ENCODE measurements around the gene CHKB.
"Not testable (repeated sequence)": the region's sequence is repeated elsewhere in the genome, so short reads cannot be mapped to it uniquely, and the experiment has no call there.

CHKB gene

DNA sequence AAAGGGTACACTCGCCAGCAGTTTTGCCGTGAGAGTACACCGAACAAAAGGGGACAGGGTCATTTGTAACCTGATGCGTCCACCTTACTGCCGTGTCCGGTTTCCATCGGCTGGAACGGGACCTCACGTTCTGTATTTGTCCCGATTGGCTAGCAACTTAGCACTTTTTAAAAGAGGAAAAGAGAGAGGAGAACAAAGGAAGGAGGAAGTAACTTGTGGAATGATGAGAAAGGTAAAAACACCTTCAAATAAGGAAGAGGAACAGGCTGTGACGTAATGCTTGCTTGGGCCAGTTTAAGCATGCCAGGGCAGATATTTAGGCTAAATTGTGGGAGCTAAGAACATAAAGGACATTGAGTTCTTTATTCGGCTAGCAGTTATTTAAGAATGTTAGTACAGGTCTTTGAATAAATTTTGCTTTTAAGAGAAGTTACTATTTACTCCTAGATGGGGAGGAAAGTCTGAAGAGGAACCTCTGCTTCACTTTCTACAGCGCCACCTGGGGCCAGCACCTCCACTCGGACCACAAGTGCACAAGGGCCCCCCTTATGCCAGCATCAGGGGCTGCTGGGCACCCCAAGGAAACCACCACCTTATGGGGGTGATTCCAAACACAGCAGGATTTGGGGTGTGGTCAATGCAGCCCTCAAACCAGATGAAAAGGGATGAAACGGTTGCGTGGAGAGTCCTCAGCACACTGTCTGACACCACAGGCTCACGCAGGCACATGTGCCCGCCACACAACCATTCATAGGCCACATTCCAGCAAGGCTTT is 39.5 kb upstream of the CHKB start:
- peaks cover 47% of the 10 kb centered on the region for H3K4me1 Mint-ChIP-seq (ENCODE audit: low read depth)
- peak overlapping the region; percentile 81 for H3K27ac Mint-ChIP-seq

GRCh38 chr22:50621356-50621880 is 38.8 kb upstream of the CHKB start:
- Mint-ChIP-seq H3K27ac (peak overlapping the region; percentile 81), H3K36me3 (ENCODE audit: low read depth) (peaks cover 26% of the 10 kb centered on the region), H3K4me1 (ENCODE audit: low read depth) (peaks cover 39% of the 10 kb centered on the region), H3K27me3 (peaks cover 14% of the 10 kb centered on the region), H3K4me3 (peak overlapping the region; percentile 69), H3K9me3 (no peaks in the 10 kb centered on the region)
- intact Hi-C loops (cut with micrococcal nuclease) = loop anchor here (2.0 to 5.0 kb wide), 4 partner anchors 45 to 369 kb away; partner anchors contain the start of genes HDAC10, KLHDC7B and SCO2

More for the DNA sequence above, 39.5 kb upstream of the CHKB start:
- Mint-ChIP-seq H3K9me3 (no peaks in the 10 kb centered on the region), H3K27me3 (peaks cover 14% of the 10 kb centered on the region), H3K4me3 (peak overlapping the region; percentile 69), H3K36me3 (ENCODE audit: low read depth) (peaks cover 30% of the 10 kb centered on the region)
- intact Hi-C loops (cut with micrococcal nuclease) = loop anchor here (2.0 to 5.0 kb wide), 4 partner anchors 45 to 370 kb away; partner anchors contain the start of genes HDAC10, KLHDC7B and SCO2

DNA sequence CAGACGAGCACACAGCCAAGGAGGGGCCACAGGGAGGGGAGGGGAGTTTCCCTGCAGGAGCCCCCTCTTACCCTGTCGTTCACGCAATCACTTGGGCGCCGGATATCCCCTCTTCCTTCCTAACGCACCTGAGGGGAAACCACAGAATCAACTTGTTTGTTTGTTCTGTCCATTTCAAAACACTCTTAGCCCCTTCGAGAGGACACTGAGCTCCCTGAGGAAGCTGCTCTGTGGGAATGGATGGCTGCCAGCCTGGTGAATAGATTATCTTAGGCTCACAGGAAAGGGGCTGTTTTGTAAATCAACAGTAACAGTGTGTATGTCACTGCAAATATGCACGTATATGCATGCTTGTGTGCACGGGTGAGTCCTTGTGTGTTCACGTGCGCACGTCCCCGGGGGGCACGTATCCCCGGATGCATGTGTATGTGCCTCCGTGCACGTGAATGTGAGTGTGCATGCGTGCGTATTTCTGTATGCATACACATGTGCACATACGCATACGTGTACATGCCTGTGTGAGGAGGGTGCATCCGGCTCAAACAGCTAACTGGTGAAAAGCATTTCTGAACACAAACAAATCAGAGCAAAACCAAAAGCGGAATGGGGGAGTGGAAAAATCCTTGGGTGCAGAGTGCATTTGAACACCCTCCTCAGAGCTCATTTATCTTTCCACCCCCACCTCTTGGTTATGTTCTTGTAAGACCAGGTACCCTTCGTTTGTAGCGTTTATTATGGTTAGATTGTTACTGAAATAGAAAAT is 38.1 kb upstream of the CHKB start:
- H3K4me1 Mint-ChIP-seq (ENCODE audit: low read depth) = peaks cover 34% of the 10 kb centered on the region
- H3K9me3 Mint-ChIP-seq = no peaks in the 10 kb centered on the region
- peaks cover 14% of the 10 kb centered on the region for H3K27me3 Mint-ChIP-seq
- intact Hi-C loops (cut with micrococcal nuclease) = loop anchor here (2.0 to 5.0 kb wide), 4 partner anchors 44 to 368 kb away; partner anchors contain the start of genes HDAC10, KLHDC7B and SCO2
- peaks cover 19% of the 10 kb centered on the region for H3K36me3 Mint-ChIP-seq (ENCODE audit: low read depth)
- H3K27ac Mint-ChIP-seq = peak overlapping the region; percentile 81
- H3K4me3 Mint-ChIP-seq = peak overlapping the region; percentile 69

GRCh38 chr22:50614296-50614695 is 31.6 kb upstream of the CHKB start:
- H3K27me3 Mint-ChIP-seq = peaks cover 47% of the 10 kb centered on the region
- H3K4me3 Mint-ChIP-seq; intact Hi-C loops (cut with micrococcal nuclease); H3K27ac Mint-ChIP-seq; H3K36me3 Mint-ChIP-seq (ENCODE audit: low read depth); H3K9me3 Mint-ChIP-seq: not testable (repeated sequence)
- peaks cover 21% of the 10 kb centered on the region for H3K4me1 Mint-ChIP-seq (ENCODE audit: low read depth)

DNA sequence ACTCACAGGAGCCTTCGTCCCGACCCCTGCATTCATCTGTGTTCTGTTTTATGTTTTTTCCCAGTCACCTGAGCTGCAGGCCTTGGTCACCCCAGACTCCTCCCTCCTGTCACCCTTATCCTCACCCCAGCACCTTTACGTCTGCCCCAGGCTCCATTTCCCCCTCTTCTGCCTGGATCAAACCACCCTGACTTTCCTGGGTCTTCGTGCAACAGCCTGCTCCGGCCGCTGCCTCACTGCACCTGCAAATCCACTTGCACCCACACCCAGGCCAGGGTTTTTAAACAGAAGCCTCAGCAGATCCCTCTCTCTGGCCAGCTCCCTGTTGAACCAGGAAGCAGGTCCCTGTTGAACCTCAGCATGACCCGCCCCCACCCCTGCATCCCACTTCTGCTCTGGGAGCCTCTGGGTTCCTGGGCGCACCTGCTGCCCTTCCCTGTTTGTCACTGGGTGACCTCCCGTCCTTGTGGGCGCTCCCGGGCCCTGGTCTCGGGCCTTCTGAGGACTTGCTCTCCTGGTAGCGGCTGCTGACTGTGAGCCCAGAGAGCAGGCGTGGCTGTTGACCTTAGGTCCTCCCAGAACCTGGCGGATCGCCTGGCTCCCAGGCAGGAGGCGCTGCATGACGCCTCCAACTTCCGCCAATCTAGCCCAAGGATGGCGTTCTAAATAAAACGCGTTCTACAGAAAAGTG is 30.8 kb upstream of the CHKB start:
- peak overlapping the region; percentile 11 for H3K27ac Mint-ChIP-seq
- intact Hi-C loops (cut with micrococcal nuclease) = no loop called here
- H3K27me3 Mint-ChIP-seq = peaks cover 54% of the 10 kb centered on the region
- no peaks in the 10 kb centered on the region for H3K36me3 Mint-ChIP-seq (ENCODE audit: low read depth)
- H3K4me1 Mint-ChIP-seq (ENCODE audit: low read depth) = peaks cover 21% of the 10 kb centered on the region
- peak overlapping the region; percentile 31 for H3K4me3 Mint-ChIP-seq
- H3K9me3 Mint-ChIP-seq = no peaks in the 10 kb centered on the region

DNA sequence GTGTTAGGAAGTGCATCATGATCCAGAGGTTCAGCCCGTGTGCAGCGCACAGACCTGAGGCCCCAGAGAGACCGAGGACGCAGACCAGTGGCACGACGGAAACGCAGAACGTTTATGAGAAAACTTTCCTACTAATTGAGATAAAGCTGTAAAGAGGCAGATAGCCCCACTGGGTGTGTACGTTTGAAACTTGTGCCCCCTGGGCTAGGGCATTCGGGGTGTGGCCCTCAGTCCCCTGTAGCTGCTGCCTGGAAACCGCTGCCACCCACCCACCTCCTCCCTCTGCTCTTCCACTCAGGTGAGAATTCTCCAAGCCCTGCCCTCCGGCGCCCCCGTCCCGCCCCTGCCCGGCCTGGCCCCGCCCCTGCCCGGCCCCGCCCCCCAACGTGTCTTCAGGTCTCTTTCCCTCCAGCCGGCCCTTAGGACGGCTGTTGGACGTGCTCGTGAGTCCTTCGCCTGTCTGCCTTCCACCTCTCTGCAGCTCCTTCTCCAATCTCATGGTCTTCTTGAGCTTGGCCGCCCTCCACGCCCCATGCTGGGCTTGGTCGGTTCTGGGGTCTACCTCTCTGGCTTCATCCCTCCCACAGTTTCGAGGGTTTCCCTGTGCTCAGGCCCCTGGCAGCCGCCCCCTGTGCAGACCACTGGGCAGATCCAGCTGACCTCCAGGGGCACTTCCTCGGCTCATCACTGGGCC is 30.0 kb upstream of the CHKB start:
- Mint-ChIP-seq H3K4me1 (ENCODE audit: low read depth) (peaks cover 21% of the 10 kb centered on the region), H3K27ac (peak overlapping the region; percentile 11), H3K27me3 (peaks cover 59% of the 10 kb centered on the region), H3K9me3 (no peaks in the 10 kb centered on the region), H3K4me3 (no peak overlapping the region), H3K36me3 (ENCODE audit: low read depth) (no peaks in the 10 kb centered on the region)
- intact Hi-C loops (cut with micrococcal nuclease) = no loop called here

DNA sequence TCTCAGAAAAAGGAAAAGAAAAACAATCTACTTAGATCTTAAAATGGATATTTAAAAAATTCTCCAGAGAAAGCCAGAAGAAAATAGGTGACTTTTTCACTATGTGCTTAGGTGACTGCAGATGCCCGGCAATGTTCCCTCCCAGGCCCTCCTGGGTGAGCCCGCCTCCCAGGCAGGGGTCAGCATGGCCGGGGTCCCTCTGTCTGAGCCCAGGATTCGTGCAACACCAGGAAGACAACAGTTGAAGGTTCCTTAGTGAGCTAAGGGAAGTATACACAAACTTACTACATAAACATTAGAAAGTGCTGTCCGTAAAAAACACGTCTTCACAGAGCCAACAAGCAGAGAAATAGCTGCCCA is 29.5 kb upstream of the CHKB start:
- Mint-ChIP-seq H3K27ac (no peak overlapping the region), H3K4me1 (ENCODE audit: low read depth) (peaks cover 21% of the 10 kb centered on the region), H3K27me3 (peaks cover 65% of the 10 kb centered on the region), H3K4me3 (no peak overlapping the region), H3K36me3 (ENCODE audit: low read depth) (no peaks in the 10 kb centered on the region), H3K9me3 (no peaks in the 10 kb centered on the region)
- intact Hi-C loops (cut with micrococcal nuclease) = no loop called here

DNA sequence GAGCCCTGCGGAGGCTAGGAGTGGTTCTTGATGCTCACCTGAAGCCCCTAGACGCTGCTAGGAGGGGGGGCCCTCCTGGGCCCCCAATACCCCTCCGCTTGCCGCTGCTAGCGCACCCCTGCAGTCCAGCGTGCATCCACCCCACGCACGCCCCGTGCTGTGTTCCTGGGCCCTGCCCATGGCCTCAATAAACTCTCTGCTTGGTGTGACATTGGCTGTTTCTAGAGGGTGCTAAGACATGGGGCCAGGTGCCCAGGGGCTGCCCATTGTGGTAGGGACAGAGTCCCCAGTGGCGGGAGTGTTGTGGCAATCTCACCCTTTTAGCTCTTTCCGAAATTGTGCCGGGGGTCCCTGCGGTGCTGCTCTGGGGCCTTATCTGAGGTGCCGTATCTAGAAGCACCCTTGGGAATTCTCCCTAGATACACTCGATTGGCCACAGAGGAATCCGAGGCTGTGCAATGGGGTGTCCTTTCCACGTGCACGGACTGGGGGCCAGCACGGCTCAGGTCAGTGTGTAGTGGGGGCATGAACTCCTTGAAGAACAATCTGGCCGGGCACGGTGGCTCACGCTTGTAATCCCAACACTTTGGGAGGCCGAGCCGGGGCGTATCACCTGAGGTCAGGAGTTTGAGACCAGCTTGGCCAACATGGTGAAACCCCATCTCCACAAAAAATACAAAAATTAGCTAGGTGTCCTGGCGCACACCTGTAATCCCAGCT is 28.9 kb upstream of the CHKB start:
- peaks cover 71% of the 10 kb centered on the region for H3K27me3 Mint-ChIP-seq
- no peaks in the 10 kb centered on the region for H3K36me3 Mint-ChIP-seq (ENCODE audit: low read depth)
- H3K9me3 Mint-ChIP-seq = no peaks in the 10 kb centered on the region
- intact Hi-C loops (cut with micrococcal nuclease) = no loop called here
- no peak overlapping the region for H3K27ac Mint-ChIP-seq
- peaks cover 21% of the 10 kb centered on the region for H3K4me1 Mint-ChIP-seq (ENCODE audit: low read depth)
- no peak overlapping the region for H3K4me3 Mint-ChIP-seq

DNA sequence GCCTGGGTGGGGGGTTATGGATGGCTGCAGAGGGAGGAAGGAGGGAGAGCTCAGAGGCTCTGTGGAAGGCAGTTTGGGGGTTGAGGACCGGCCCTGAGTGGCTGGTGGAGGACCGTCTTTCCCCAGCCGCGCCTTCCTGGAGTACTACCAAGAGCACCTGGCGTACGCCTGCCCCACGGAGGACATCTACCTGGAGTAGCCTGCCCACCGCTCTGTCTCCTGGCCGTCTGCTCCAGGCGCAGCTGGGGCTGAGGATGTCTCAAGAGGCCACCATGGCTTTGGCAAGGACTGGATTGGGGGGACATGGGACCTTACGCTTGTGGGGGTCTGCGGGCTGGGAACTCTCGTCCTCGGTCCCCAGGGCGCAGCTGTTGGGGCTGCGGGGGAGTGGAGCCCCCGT is 27.9 kb upstream of the CHKB start:
- Mint-ChIP-seq H3K27me3 (peaks cover 80% of the 10 kb centered on the region), H3K36me3 (ENCODE audit: low read depth) (no peaks in the 10 kb centered on the region), H3K9me3 (no peaks in the 10 kb centered on the region), H3K27ac (no peak overlapping the region), H3K4me1 (ENCODE audit: low read depth) (peaks cover 21% of the 10 kb centered on the region), H3K4me3 (no peak overlapping the region)
- intact Hi-C loops (cut with micrococcal nuclease) = no loop called here

DNA sequence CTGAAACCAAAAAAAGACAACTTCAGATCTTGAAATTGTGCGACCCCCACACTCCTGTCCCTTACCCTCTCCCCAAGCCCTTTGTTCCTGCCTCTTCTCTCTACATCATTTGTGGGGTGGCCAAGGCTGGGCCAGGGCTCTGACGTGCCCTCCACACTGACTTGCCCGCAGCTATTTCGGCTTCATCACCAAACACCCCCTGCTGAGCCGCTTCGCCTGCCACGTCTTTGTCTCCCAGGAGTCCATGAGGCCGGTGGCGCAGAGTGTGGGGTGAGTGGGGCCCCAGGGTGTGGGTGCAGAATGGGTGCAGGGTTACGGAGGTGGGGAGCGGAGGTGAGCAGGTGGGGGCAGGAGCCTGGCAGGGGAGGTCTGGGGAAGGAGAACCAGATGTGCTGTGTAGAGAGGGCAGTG is 27.4 kb upstream of the CHKB start:
- no peaks in the 10 kb centered on the region for H3K36me3 Mint-ChIP-seq (ENCODE audit: low read depth)
- intact Hi-C loops (cut with micrococcal nuclease) = no loop called here

DNA sequence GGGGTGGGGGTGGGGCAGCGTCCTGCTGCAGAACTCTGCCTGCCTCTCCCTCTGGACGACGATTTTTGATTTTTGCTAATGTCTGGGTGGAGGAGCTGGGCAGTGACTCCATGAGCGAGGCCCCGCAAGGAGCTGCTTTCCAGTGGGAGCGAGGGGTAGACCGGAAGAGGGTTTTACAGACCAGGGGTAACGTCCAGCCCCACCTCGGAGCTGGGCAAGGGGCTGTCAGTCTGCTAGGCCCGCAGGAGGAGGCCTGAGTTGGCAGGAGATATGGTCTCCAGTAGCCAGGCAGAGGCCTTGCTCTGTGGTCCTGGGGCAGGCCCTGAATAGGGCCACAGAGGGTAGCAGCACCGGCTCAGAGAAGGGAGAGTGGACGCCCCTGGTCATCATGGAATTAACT is 26.9 kb upstream of the CHKB start:
- Mint-ChIP-seq H3K27ac (no peak overlapping the region), H3K27me3 (peaks cover 86% of the 10 kb centered on the region), H3K4me3 (no peak overlapping the region), H3K36me3 (ENCODE audit: low read depth) (no peaks in the 10 kb centered on the region), H3K4me1 (ENCODE audit: low read depth) (peaks cover 21% of the 10 kb centered on the region), H3K9me3 (no peaks in the 10 kb centered on the region)
- intact Hi-C loops (cut with micrococcal nuclease) = no loop called here

More for the DNA sequence above, 27.4 kb upstream of the CHKB start:
- peaks cover 21% of the 10 kb centered on the region for H3K4me1 Mint-ChIP-seq (ENCODE audit: low read depth)
- no peak overlapping the region for H3K4me3 Mint-ChIP-seq
- H3K27ac Mint-ChIP-seq = no peak overlapping the region
- H3K27me3 Mint-ChIP-seq = peaks cover 82% of the 10 kb centered on the region
- no peaks in the 10 kb centered on the region for H3K9me3 Mint-ChIP-seq

GRCh38 chr22:50608996-50609395 is 26.3 kb upstream of the CHKB start:
- Mint-ChIP-seq H3K27ac (no peak overlapping the region), H3K4me3 (no peak overlapping the region), H3K27me3 (peaks cover 88% of the 10 kb centered on the region), H3K9me3 (no peaks in the 10 kb centered on the region), H3K36me3 (ENCODE audit: low read depth) (no peaks in the 10 kb centered on the region), H3K4me1 (ENCODE audit: low read depth) (peaks cover 16% of the 10 kb centered on the region)
- intact Hi-C loops (cut with micrococcal nuclease) = no loop called here

All from dendritic cell treated with granulocyte-macrophage colony-stimulating factor and Interleukin-4, amounts not matched to agents 40 ng/mL and 50 ng/mL, for 4 days (primary cell).